GM12878 (cell line): ENCODE data around the gene BCKDHA. TPM values are rescaled to one million over a fixed set of nuclear protein-coding genes. Genes with fewer than 3 reads are reported as not detected.

ENCODE experiments used
- LARP7 ChIP-seq: fragments of 450-650 bp; IDR thresholded peaks from 2 replicates; pipeline ENCODE4 v1.6.1; 2017; ENCODE audit warnings: mild to moderate bottlenecking
- polyA plus RNA-seq, 11 experiments: library from polyadenylated mRNA; depleted of rRNA in 4 of 11; unstranded in 6 of 11; stranded (reverse) in 5 of 11; fragments of >200 nt; fragmentation: Nextera tagmentation in 4 of 11; fragmentation: Illumina TruSeq in 1 of 11; extraction: Ambion mirVana in 4 of 11; extraction: Trizol in 1 of 11; gene quantifications; 1 replicate in 1 of 11; 2 replicates in 10 of 11; pipeline versions ENCODE4 v1.2.1 to v1.2.3, GENCODE V29; 2011 to 2016; ENCODE audit warnings: inconsistent platforms in 2 of 11, missing spikeins in 2 of 11, low read depth in 1 of 11
- total RNA-seq, 4 experiments: library from RNA; depleted of rRNA in 3 of 4; stranded (reverse); fragments of >200 nt in 3 of 4; fragmentation: Illumina TruSeq in 1 of 4; extraction: Trizol in 1 of 4; gene quantifications; 2 replicates each; pipeline versions ENCODE4 v1.2.1 to v1.2.3, GENCODE V29; 2013 to 2021
- TF ChIP-seq, protein P1 (sequence below): fragments of 450-650 bp; IDR thresholded peaks from 2 replicates; pipeline ENCODE4 v1.6.1; 2017; ENCODE audit warnings: mild to moderate bottlenecking, moderate library complexity
- TF ChIP-seq, protein P2 (sequence below): IDR thresholded peaks from 2 replicates; pipeline ENCODE4 v1.6.1; 2011; ENCODE audit warnings: borderline replicate concordance, low read depth, mild to moderate bottlenecking, moderate library complexity, low read length; ENCODE audit not compliant: insufficient read depth, poor library complexity, severe bottlenecking
- TF ChIP-seq, protein P3 (sequence below): fragments of 450-650 bp; IDR thresholded peaks from 2 replicates; pipeline ENCODE4 v1.6.1; 2016; ENCODE audit warnings: mild to moderate bottlenecking

The BCKDHA gene
- total and polyA plus RNA-seq, 10 of the 15 experiments (the other 5 are each of a cell fraction or from before 2014, with no cell fraction given) = 9.9 to 107 (median 46.4) TPM

DNA sequence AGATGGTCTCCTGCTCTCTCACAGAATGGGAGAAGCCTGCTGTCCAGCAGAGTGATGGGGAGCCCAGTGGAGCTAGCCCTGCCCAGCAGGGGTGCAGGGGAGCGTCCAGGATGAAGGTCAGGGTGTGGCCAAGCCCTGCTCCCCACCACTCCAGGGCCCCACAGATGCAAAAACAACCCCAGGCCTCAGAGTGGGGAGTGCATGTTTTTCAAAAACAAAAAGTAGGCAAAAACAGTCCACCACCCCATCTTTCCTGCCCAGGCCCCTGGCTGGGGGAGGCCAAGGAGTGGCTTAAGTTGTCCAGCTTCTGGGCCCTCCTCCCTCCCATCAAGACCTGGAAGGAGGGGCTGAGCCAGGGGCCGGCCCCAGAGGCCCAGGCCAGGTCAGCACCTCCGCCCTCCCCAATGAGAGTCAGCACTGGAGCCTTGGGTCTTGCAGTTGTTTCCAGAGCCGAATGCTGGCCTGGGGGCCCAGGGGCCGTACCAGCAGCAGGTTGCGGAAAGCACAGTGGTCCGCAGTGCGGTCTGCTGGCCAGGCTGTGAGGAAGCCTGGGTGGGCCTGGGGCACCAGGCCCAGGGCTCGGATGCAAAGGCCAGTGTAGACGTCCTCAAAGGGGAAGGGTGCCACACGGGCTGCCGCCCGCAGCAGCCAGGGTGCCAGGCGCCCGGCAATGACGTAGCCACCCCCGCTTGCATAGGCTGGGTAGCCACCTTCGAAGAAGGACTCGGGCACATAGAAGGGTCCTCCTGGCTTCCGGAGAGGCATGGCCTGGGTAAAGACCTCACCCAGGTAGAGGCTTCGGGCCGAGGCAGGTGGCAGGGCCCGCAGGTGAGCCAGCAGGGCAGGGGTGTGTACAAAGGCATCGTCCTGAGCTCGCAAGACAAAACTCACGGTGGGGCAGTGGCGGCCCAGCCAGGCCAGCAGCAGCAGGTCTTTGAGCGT is 27.8 kb downstream of the BCKDHA start (continued):
- no peak for TF ChIP-seq LARP7
- TF ChIP-seq, protein P1, sequence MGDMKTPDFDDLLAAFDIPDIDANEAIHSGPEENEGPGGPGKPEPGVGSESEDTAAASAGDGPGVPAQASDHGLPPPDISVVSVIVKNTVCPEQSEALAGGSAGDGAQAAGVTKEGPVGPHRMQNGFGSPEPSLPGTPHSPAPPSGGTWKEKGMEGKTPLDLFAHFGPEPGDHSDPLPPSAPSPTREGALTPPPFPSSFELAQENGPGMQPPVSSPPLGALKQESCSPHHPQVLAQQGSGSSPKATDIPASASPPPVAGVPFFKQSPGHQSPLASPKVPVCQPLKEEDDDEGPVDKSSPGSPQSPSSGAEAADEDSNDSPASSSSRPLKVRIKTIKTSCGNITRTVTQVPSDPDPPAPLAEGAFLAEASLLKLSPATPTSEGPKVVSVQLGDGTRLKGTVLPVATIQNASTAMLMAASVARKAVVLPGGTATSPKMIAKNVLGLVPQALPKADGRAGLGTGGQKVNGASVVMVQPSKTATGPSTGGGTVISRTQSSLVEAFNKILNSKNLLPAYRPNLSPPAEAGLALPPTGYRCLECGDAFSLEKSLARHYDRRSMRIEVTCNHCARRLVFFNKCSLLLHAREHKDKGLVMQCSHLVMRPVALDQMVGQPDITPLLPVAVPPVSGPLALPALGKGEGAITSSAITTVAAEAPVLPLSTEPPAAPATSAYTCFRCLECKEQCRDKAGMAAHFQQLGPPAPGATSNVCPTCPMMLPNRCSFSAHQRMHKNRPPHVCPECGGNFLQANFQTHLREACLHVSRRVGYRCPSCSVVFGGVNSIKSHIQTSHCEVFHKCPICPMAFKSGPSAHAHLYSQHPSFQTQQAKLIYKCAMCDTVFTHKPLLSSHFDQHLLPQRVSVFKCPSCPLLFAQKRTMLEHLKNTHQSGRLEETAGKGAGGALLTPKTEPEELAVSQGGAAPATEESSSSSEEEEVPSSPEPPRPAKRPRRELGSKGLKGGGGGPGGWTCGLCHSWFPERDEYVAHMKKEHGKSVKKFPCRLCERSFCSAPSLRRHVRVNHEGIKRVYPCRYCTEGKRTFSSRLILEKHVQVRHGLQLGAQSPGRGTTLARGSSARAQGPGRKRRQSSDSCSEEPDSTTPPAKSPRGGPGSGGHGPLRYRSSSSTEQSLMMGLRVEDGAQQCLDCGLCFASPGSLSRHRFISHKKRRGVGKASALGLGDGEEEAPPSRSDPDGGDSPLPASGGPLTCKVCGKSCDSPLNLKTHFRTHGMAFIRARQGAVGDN = no peak
- TF ChIP-seq, protein P2, sequence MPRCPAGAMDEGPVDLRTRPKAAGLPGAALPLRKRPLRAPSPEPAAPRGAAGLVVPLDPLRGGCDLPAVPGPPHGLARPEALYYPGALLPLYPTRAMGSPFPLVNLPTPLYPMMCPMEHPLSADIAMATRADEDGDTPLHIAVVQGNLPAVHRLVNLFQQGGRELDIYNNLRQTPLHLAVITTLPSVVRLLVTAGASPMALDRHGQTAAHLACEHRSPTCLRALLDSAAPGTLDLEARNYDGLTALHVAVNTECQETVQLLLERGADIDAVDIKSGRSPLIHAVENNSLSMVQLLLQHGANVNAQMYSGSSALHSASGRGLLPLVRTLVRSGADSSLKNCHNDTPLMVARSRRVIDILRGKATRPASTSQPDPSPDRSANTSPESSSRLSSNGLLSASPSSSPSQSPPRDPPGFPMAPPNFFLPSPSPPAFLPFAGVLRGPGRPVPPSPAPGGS = no peak
- TF ChIP-seq, protein P3, sequence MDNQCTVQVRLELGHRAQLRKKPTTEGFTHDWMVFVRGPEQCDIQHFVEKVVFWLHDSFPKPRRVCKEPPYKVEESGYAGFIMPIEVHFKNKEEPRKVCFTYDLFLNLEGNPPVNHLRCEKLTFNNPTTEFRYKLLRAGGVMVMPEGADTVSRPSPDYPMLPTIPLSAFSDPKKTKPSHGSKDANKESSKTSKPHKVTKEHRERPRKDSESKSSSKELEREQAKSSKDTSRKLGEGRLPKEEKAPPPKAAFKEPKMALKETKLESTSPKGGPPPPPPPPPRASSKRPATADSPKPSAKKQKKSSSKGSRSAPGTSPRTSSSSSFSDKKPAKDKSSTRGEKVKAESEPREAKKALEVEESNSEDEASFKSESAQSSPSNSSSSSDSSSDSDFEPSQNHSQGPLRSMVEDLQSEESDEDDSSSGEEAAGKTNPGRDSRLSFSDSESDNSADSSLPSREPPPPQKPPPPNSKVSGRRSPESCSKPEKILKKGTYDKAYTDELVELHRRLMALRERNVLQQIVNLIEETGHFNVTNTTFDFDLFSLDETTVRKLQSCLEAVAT = no peak
